Calu3 (cell line): ENCODE data around the gene TEX29. TPM values are rescaled to one million over a fixed set of nuclear protein-coding genes. Genes with fewer than 3 reads are reported as not detected.

Experiments used
- BruUV-seq: library from RNA; stranded (reverse); fragments of 400-500 nt; replicated peaks from 2 replicates; lab custom pipeline; 2021; lab: Mats Ljungman, UMichigan
- CTCF ChIA-PET: fragments of 300-600 bp; sonication (Branson Sonifier 250); formaldehyde crosslinking; loops from one replicate; lab custom pipeline; 2022; ENCODE audit warnings: antibody characterized with exemption; lab: Charles Lee
- DNase-seq: peaks from one replicate; pipeline ENCODE4 v3.0.0; 2022
- H3K27ac Mint-ChIP-seq: one replicate; pipeline ENCODE4 v1.8.0; 2022; ENCODE audit warnings: mixed read lengths; ENCODE audit not compliant: unreplicated experiment
- H3K27me3 Mint-ChIP-seq: one replicate; pipeline ENCODE4 v1.8.0; 2022; ENCODE audit warnings: mixed read lengths; ENCODE audit not compliant: unreplicated experiment
- H3K36me3 Mint-ChIP-seq: one replicate; pipeline ENCODE4 v1.8.0; 2022; ENCODE audit warnings: mild to moderate bottlenecking, moderate library complexity, mixed read lengths; ENCODE audit not compliant: insufficient read depth, unreplicated experiment
- H3K4me1 Mint-ChIP-seq: one replicate; pipeline ENCODE4 v1.8.0; 2022; ENCODE audit warnings: mild to moderate bottlenecking, low read depth, mixed read lengths; ENCODE audit not compliant: unreplicated experiment
- H3K4me3 Mint-ChIP-seq: one replicate; pipeline ENCODE4 v1.8.0; 2022; ENCODE audit warnings: mild to moderate bottlenecking, low read depth, moderate library complexity, mixed read lengths; ENCODE audit not compliant: unreplicated experiment
- H3K9me3 Mint-ChIP-seq: one replicate; pipeline ENCODE4 v1.8.0; 2022; ENCODE audit warnings: low read depth, mixed read lengths; ENCODE audit not compliant: unreplicated experiment
- intact Hi-C: fragments of 100-400 bp; cut with micrococcal nuclease; formaldehyde crosslinking; loops from one replicate; pipeline ENCODE4 v1.10.0; 2022; ENCODE audit not compliant: unreplicated experiment
- total RNA-seq: library from RNA; stranded (reverse); gene quantifications from 2 replicates; pipeline ENCODE4 v1.2.3, GENCODE V29; 2022
- TF ChIP-seq, protein P1 (sequence below): fragments of 200-600 bp; IDR thresholded peaks from one replicate; pipeline ENCODE4 v1.8.0; 2022; ENCODE audit warnings: antibody characterized with exemption; ENCODE audit not compliant: unreplicated experiment

The TEX29 gene
- total RNA-seq, 1 experiment from 2014 or later: not detected

GRCh38 chr13:111359930-111360329, 39.5 kb downstream of the TEX29 start:
- Mint-ChIP-seq H3K27me3 (no peaks in the 10 kb centered on the region), H3K4me1 (no peaks in the 10 kb centered on the region), H3K27ac (no peak overlapping the region), H3K4me3 (no peak overlapping the region), H3K9me3 (no peaks in the 10 kb centered on the region), H3K36me3 (no peaks in the 10 kb centered on the region)
- BruUV-seq: no TSS peak
- CTCF ChIA-PET: no interaction called here
- TF ChIP-seq, protein P1, sequence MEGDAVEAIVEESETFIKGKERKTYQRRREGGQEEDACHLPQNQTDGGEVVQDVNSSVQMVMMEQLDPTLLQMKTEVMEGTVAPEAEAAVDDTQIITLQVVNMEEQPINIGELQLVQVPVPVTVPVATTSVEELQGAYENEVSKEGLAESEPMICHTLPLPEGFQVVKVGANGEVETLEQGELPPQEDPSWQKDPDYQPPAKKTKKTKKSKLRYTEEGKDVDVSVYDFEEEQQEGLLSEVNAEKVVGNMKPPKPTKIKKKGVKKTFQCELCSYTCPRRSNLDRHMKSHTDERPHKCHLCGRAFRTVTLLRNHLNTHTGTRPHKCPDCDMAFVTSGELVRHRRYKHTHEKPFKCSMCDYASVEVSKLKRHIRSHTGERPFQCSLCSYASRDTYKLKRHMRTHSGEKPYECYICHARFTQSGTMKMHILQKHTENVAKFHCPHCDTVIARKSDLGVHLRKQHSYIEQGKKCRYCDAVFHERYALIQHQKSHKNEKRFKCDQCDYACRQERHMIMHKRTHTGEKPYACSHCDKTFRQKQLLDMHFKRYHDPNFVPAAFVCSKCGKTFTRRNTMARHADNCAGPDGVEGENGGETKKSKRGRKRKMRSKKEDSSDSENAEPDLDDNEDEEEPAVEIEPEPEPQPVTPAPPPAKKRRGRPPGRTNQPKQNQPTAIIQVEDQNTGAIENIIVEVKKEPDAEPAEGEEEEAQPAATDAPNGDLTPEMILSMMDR: no peak
- DNase-seq: no peak
- intact Hi-C loops: no loop called here

- Mint-ChIP-seq H3K9me3 (no peaks in the 10 kb centered on the region), H3K27ac (no peak overlapping the region), H3K36me3 (no peaks in the 10 kb centered on the region), H3K4me1 (no peaks in the 10 kb centered on the region), H3K27me3 (no peaks in the 10 kb centered on the region), H3K4me3 (no peak overlapping the region)
- CTCF ChIA-PET: no interaction called here
- no TSS peak for BruUV-seq
- no peak for DNase-seq
- TF ChIP-seq, protein P1: no peak
- intact Hi-C loops: no loop called here
Observed at GRCh38 chr13:111360452-111360851, 40.0 kb downstream of the TEX29 start.

GRCh38 chr13:111361046-111361872, 40.8 kb downstream of the TEX29 start:
- Mint-ChIP-seq H3K27ac (no peak overlapping the region), H3K9me3 (no peaks in the 10 kb centered on the region), H3K4me1 (no peaks in the 10 kb centered on the region), H3K4me3 (no peak overlapping the region), H3K36me3 (no peaks in the 10 kb centered on the region), H3K27me3 (no peaks in the 10 kb centered on the region)
- TF ChIP-seq, protein P1: no peak
- no peak for DNase-seq
- CTCF ChIA-PET: no interaction called here
- intact Hi-C loops: no loop called here
- BruUV-seq: no TSS peak

DNA sequence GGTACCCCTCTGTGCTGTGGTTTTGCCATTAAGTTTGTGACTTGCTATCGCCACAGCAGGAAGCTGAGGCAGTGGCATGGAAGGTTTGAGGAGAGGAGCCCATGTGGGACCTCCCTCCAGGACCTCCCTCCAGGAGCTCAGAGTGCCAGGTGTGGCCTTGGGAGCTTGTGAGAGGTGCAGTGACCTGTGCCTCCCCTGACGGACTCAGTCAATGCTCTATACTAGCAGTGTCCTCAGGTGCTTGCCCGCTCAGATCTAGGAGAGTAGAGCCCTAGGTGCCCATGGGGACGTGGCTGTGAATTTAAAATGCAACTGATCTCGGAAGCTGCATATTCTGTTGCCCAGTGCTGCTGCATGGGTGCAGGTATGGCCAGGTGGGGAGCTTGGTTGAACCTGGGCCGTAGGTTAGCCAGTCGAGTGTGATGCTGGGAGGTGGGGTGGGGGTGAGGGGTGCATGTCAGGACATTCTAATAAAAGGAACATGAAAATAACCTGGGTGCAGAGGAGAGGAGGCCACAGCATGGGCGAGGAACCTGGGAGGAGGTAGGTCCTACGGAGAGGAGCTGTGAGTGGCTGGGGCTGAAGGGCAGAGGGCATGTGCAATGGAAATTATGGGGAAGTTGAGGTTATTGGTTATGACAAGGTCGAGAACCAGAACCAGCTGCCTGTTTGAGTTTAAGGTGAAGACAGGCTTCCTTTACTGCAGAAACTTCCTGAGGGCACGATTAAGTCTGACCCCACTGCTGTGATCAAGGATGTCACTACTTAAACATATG, 41.6 kb downstream of the TEX29 start:
- Mint-ChIP-seq H3K4me3 (no peak overlapping the region), H3K27ac (no peak overlapping the region), H3K4me1 (no peaks in the 10 kb centered on the region), H3K9me3 (no peaks in the 10 kb centered on the region), H3K27me3 (no peaks in the 10 kb centered on the region), H3K36me3 (no peaks in the 10 kb centered on the region)
- intact Hi-C loops: no loop called here
- CTCF ChIA-PET: no interaction called here
- TF ChIP-seq, protein P1: no peak
- DNase-seq: no peak
- BruUV-seq: no TSS peak
